Skeletal muscle satellite cell (primary cell): Measurements from ENCODE around the gene IFIT5.

ENCODE experiments used
- H3K27me3 ChIP-seq: 2 replicates; pipeline ENCODE4 v1.7.0; 2013; ENCODE audit warnings: low read length; ENCODE audit not compliant: control insufficient read depth, insufficient read depth
- H3K36me3 ChIP-seq: 2 replicates; pipeline ENCODE4 v1.7.0; 2013; ENCODE audit warnings: mild to moderate bottlenecking, control low read depth, low read length; ENCODE audit not compliant: insufficient read depth
- H3K4me1 ChIP-seq: 2 replicates; pipeline ENCODE4 v1.7.0; 2013; ENCODE audit warnings: low read length; ENCODE audit not compliant: control insufficient read depth, insufficient read depth
- H3K4me2 ChIP-seq: 2 replicates; pipeline ENCODE4 v1.7.0; 2013; ENCODE audit warnings: mild to moderate bottlenecking, low read length
- H3K4me3 ChIP-seq: 2 replicates; pipeline ENCODE4 v1.7.0; 2013; ENCODE audit warnings: low read length
- H3K9ac ChIP-seq: 2 replicates; pipeline ENCODE4 v1.7.0; 2013; ENCODE audit warnings: mild to moderate bottlenecking, low read depth, low read length, moderate library complexity
- H3K9me3 ChIP-seq: replicated peaks from 2 replicates; pipeline ENCODE4 v1.7.0; 2013; ENCODE audit warnings: mild to moderate bottlenecking, control low read depth, low read length

IFIT5 gene

DNA sequence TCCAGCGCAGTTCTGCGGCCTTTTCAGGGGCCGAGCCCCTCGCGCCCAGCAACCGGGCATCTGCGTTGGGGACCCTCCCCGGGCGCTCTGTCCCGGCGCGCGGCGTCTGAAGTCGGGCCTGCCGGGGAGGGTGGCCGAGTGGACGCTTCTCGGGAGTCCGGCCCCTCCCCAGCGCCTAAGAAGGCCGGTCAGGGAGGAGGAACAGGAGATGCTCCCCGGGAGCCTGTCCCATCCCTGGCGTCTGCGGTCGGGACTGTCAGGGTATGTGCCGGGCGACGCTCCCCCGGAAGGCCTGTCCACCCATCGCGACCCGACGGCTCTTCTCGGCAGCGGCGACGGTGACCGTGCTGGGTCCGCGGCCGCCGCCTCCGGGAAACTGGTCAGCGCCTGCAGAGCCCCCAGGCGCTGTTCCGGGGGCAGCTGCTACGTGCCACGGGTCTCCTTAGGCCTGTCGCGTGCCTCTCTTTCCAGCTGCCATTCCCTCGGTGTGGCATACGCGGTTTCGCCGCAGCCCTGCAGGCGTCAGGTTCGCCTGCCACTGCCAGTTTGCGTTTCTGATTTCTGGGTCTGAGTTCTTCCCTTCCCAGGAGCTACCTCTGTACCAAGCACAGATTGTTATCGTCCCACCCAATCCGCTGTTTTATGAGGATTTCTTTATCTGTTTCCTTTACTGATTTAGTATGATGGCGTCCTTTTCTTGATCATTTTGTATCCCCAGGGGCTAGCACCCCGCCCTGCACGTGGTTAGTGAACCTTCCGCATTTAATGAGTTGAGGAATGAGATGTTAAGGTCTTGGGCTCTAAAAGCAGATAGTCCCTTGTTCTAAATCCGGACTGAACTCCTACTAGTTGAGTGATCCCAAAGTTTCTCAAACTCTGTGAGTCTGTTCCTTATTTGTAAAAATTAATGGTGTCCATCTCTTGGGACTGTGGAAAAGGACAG, 782 bp downstream of the IFIT5 start:
- peaks cover 15% of the 10 kb centered on the region for H3K36me3 ChIP-seq

GRCh38 chr10:89416465-89416864, 2.1 kb downstream of the IFIT5 start:
- Histone ChIP-seq H3K4me2 (no peak overlapping the region), H3K36me3 (peaks cover 24% of the 10 kb centered on the region), H3K4me1 (peaks cover 7% of the 10 kb centered on the region), H3K27me3 (no peaks in the 10 kb centered on the region), H3K9me3 (no peaks in the 10 kb centered on the region), H3K9ac (no peak overlapping the region), H3K4me3 (no peak overlapping the region)

More for the DNA sequence above, 782 bp downstream of the IFIT5 start:
- Histone ChIP-seq H3K4me2 (peak overlapping the region; percentile 90), H3K9ac (peak overlapping the region; percentile 96), H3K27me3 (no peaks in the 10 kb centered on the region), H3K9me3 (no peaks in the 10 kb centered on the region), H3K4me3 (peak overlapping the region; percentile 78), H3K4me1 (peaks cover 7% of the 10 kb centered on the region)

DNA sequence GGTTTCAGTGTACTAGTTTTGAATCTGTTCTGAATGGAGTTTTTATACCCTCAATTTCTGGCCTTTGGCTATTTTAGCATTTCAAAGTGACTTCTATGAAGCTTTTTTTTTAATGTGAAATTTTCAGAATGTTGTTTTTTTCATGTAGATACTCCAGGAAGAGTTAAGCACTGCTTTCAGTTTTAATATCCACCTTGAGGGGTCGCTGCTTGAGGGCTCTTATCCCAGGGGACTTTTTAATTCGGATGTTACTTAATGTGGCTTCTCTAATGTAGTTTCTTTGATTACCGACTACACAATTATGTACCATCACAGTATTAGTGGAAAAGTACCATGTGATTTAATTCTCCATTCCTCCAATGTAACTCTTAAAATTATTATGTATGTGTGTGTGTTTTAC, 5.2 kb downstream of the IFIT5 start:
- H3K4me1 ChIP-seq, result peaks cover 3% of the 10 kb centered on the region
- peaks cover 27% of the 10 kb centered on the region for H3K36me3 ChIP-seq
- H3K9me3 ChIP-seq, result no peaks in the 10 kb centered on the region
- no peaks in the 10 kb centered on the region for H3K27me3 ChIP-seq
- H3K4me2 ChIP-seq, result peak overlapping the region; percentile 48
- H3K4me3 ChIP-seq, result no peak overlapping the region
- no peak overlapping the region for H3K9ac ChIP-seq

GRCh38 chr10:89421018-89421476, 6.7 kb downstream of the IFIT5 start:
- no peaks in the 10 kb centered on the region for H3K4me1 ChIP-seq
- no peak overlapping the region for H3K9ac ChIP-seq
- H3K27me3 ChIP-seq, result no peaks in the 10 kb centered on the region
- H3K36me3 ChIP-seq, result peaks cover 27% of the 10 kb centered on the region
- H3K9me3 ChIP-seq, result no peaks in the 10 kb centered on the region
- H3K4me3 ChIP-seq, result no peak overlapping the region
- H3K4me2 ChIP-seq, result no peak overlapping the region

- H3K4me3 ChIP-seq, result no peak overlapping the region
- peaks cover 27% of the 10 kb centered on the region for H3K4me1 ChIP-seq
- H3K27me3 ChIP-seq, result no peaks in the 10 kb centered on the region
- H3K9ac ChIP-seq, result no peak overlapping the region
- peaks cover 13% of the 10 kb centered on the region for H3K36me3 ChIP-seq
- H3K4me2 ChIP-seq, result no peak overlapping the region
- no peaks in the 10 kb centered on the region for H3K9me3 ChIP-seq
These were observed 10.6 kb downstream of the IFIT5 start for GRCh38 chr10:89425000-89425399.

GRCh38 chr10:89426230-89426868, 12.0 kb downstream of the IFIT5 start:
- H3K9ac ChIP-seq, result peak overlapping the region; percentile 63

DNA sequence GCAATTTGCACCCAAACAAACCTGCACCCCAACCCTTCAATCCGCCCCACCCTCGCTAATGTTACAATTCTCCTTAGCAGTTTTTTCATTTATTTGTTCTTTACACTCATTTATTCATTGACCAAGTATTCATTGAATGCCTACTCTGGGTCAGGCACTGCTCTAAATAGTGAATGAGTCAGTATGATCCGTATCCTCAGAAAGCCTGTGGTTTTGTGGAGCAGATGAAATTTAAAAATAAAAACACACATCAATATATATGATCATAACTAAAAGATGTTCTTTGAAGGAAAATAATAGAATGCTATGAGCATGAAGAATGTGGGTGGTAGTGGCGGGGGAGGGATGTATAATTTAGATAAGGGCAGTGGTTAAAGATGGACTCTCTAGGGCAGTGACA, 13.3 kb downstream of the IFIT5 start:
- Histone ChIP-seq H3K9ac (peak overlapping the region; percentile 65), H3K9me3 (no peaks in the 10 kb centered on the region), H3K36me3 (no peaks in the 10 kb centered on the region), H3K4me1 (peaks cover 37% of the 10 kb centered on the region), H3K4me3 (no peak overlapping the region), H3K4me2 (peak overlapping the region; percentile 62), H3K27me3 (no peaks in the 10 kb centered on the region)

More at GRCh38 chr10:89426230-89426868, 12.0 kb downstream of the IFIT5 start:
- H3K4me1 ChIP-seq, result peaks cover 27% of the 10 kb centered on the region
- no peaks in the 10 kb centered on the region for H3K27me3 ChIP-seq
- H3K4me3 ChIP-seq, result no peak overlapping the region
- no peaks in the 10 kb centered on the region for H3K9me3 ChIP-seq
- no peak overlapping the region for H3K4me2 ChIP-seq
- H3K36me3 ChIP-seq, result peaks cover 5% of the 10 kb centered on the region

DNA sequence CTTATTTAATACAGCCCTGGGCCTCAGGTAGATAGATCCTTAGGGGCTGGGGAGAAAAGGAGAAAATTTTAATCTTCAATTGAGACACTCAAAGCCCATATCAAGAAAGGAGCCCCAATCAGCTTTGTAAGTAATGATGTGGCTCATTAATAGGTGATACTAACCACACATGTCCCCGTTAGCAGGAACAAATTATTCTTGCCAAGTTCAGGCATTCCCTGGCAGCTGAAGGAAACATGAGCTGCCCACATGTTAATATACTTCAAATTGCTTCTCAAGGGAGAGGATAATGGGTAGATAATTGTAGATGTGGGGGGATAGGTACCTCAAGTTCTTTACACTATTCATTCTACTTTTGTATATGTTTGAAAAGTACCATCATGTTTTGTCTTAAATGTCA, 14.5 kb downstream of the IFIT5 start:
- H3K4me1 ChIP-seq, result peaks cover 37% of the 10 kb centered on the region
- H3K27me3 ChIP-seq, result no peaks in the 10 kb centered on the region
- no peak overlapping the region for H3K4me2 ChIP-seq
- no peak overlapping the region for H3K4me3 ChIP-seq
- H3K36me3 ChIP-seq, result no peaks in the 10 kb centered on the region
- no peaks in the 10 kb centered on the region for H3K9me3 ChIP-seq
- H3K9ac ChIP-seq, result peak overlapping the region; percentile 65

GRCh38 chr10:89431977-89432376, 17.6 kb downstream of the IFIT5 start:
- Histone ChIP-seq H3K4me2 (no peak overlapping the region), H3K4me3 (no peak overlapping the region), H3K9me3 (no peaks in the 10 kb centered on the region), H3K27me3 (no peaks in the 10 kb centered on the region), H3K36me3 (no peaks in the 10 kb centered on the region), H3K4me1 (peaks cover 30% of the 10 kb centered on the region), H3K9ac (no peak overlapping the region)

DNA sequence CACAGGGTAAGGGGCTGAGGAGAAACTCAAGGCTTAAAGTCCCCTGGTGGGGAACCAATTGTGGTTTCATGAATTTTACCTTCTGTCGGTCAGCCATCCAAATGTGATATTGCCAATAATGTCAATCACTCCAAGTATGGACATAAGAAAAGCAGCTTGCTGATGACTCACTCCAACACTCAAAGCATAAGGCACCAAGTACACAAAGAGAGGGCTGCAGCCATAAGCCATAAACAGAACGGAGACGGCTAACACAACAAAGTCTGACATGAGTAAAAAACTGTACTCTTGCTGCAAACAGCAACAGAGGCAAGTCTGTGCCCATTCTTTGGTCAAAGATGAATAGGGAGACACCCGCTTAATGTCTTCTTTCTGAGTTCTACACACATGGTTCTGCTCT, 24.2 kb downstream of the IFIT5 start:
- Histone ChIP-seq H3K9ac (no peak overlapping the region), H3K9me3 (no peaks in the 10 kb centered on the region), H3K4me2 (no peak overlapping the region), H3K27me3 (no peaks in the 10 kb centered on the region), H3K4me1 (no peaks in the 10 kb centered on the region), H3K36me3 (no peaks in the 10 kb centered on the region), H3K4me3 (no peak overlapping the region)

DNA sequence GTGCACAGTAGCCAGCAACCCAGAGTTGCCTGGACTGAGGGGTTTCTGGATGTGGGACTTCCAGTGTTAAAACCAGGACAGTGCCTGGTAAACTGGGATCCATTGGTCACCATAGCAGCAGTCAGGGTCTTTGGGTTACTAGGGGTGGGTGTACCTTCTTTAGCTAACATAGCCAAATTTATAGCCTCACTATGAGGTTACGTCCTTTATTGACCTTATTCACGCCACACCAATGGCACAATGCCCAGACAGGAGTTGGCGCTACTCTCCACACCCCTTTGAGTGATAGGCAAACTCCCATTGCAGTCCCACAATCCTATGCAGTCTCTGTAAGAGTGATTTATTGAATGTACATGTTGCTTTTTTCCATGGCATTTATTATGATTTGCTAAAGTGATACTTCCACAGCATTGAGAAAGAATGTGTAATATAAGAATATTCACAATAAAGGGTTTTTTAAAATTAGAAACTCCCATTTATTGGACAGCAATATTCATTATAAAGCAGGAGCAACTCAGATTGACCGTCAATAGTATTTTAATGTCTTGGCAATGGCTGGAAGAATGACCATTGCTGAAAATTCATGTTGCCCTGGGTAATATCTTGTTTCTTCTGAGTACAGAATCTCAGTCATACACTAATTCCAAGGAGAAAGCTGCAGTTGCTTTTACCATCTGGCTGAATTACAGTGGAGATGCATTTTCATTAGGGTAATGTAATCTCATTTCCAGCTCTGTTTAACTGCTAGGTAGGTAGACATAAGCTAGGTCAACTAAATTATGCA, 26.1 kb downstream of the IFIT5 start:
- Histone ChIP-seq H3K4me3 (no peak overlapping the region), H3K36me3 (no peaks in the 10 kb centered on the region), H3K4me2 (no peak overlapping the region), H3K4me1 (no peaks in the 10 kb centered on the region), H3K9me3 (no peaks in the 10 kb centered on the region), H3K9ac (no peak overlapping the region), H3K27me3 (no peaks in the 10 kb centered on the region)
